Gastrocnemius medialis (tissue), 4 donors: ENCODE measurements around the gene POTEB. TPM values are rescaled to one million over a fixed set of nuclear protein-coding genes. Genes with fewer than 3 reads are reported as not detected.
"Not testable (repeated sequence)": the region's sequence is repeated elsewhere in the genome, so short reads cannot be mapped to it uniquely, and the experiment has no call there.

ENCODE experiments used
- ATAC-seq, 2 donors: fragments of 150-250 bp; one replicate each; pipeline ENCODE4 v1.9.1; 2016
- DNase-seq, 2 donors: peaks; one replicate each; pipeline ENCODE4 v3.0.0-alpha.2; 2019
- H3K27ac ChIP-seq, 4 donors: fragments of 200-600 bp; sonication (generic); 1 replicate in 1 of 4; 2 replicates in 3 of 4; pipeline ENCODE4 v1.5.1; 2016 to 2018; ENCODE audit warnings: mild to moderate bottlenecking in 2 of 4, moderate library complexity in 1 of 4
- H3K27me3 ChIP-seq, 3 donors: fragments of 200-600 bp; sonication (generic) in 2 of 3; 1 replicate in 1 of 3; 2 replicates in 2 of 3; pipeline versions ENCODE4 v1.5.1 to v1.6.0; 2016 to 2019; ENCODE audit warnings: mild to moderate bottlenecking in 1 of 3, moderate library complexity in 1 of 3
- H3K36me3 ChIP-seq, 2 donors: fragments of 200-600 bp; sonication (generic) in 1 of 2; one replicate each; pipeline ENCODE4 v1.5.1; 2017 to 2018
- H3K4me1 ChIP-seq, 2 donors: fragments of 200-600 bp; sonication (generic) in 1 of 2; one replicate each; pipeline ENCODE4 v1.5.1; 2016 to 2017; ENCODE audit warnings: mild to moderate bottlenecking in 2 of 2
- H3K4me3 ChIP-seq, 4 donors: fragments of 200-600 bp; sonication (generic) in 3 of 4; 1 replicate in 1 of 4; 2 replicates in 3 of 4; pipeline ENCODE4 v1.5.1; 2016 to 2019; ENCODE audit warnings: mild to moderate bottlenecking in 2 of 4
- H3K9me3 ChIP-seq, 3 donors: fragments of 200-600 bp; sonication (generic) in 2 of 3; 1 replicate in 1 of 3; 2 replicates in 2 of 3; pipeline ENCODE4 v1.5.1; 2016 to 2019
- in situ Hi-C, 4 donors: fragments of 200-750 bp; cut with MboI; loops; one replicate each; pipeline versions ENCODE4 v1.15.0 to v1.8.0; 2017; ENCODE audit warnings: low sequenced_read_pairs in 4 of 4
- intact Hi-C: fragments of 100-400 bp; cut with DNase I; formaldehyde crosslinking; loops from one replicate; pipeline ENCODE4 v1.15.1; 2023; ENCODE audit warnings: low total_unique reads
- microRNA-seq, 2 donors: library from miRNA; unstranded; fragments of <30 nt; microRNA quantifications; one replicate each; pipeline ENCODE4, GENCODE V29; 2016; ENCODE audit warnings: borderline replicate concordance in 2 of 2
- total RNA-seq, 4 donors: library from RNA; depleted of rRNA; stranded (reverse); fragments of >200 nt; gene quantifications; one replicate each; pipeline versions ENCODE4 v1.1.0 to v1.2.3, GENCODE V29; 2016

The POTEB gene
- not detected for total RNA-seq

DNA sequence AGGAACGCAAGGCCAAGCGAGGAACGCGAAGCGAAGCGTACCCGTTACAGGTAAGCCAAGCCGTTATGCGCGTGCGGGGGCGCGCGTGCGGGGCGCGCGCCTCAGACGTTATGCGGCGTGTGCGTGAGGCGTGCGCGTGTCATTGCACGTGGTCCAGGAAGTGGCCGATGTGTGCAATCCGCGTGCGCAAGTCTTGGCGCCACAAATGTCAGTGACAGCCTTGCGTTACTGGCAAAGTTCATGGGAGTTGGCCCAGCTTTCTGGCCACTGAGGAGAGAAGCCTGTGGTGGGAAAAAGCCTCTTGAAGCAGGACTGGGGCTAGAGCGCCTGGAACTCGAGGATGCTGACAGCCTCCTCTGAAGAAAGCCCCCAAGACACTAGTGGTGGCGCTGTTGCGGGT is at the start of gene POTEB:
TSS of gene POTEB (minus strand) at position 101 of the 400 bp plus-strand sequence. CDS start 489 bp downstream, outside the sequence.
- H3K4me1 ChIP-seq, H3K9me3 ChIP-seq, H3K4me3 ChIP-seq, H3K36me3 ChIP-seq, DNase-seq, in situ Hi-C loops, intact Hi-C loops, H3K27me3 ChIP-seq, ATAC-seq, H3K27ac ChIP-seq: not testable (repeated sequence)

DNA sequence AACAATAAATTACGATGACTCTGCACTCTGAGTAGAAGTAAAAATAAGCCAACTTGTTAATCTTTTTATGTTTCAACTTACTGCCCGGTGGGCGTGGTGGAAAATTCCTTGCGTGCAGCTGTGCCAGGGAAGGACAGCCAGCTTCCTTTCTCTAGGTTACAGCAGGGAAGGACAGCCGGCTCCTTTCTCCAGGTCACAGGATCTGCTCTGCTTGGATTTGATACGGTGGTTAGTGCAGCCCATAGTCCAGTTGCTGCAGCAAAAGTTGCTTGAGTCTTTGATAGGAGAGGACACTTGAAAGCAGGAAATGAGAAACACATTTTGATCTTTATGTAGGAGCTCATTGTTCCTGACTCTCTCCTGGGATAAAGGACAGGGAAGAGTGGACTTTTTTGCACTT is 13.4 kb upstream of the POTEB start:
- in situ Hi-C loops, H3K4me3 ChIP-seq, H3K27ac ChIP-seq, DNase-seq, H3K36me3 ChIP-seq, H3K4me1 ChIP-seq, H3K27me3 ChIP-seq, H3K9me3 ChIP-seq, intact Hi-C loops, ATAC-seq: not testable (repeated sequence)

DNA sequence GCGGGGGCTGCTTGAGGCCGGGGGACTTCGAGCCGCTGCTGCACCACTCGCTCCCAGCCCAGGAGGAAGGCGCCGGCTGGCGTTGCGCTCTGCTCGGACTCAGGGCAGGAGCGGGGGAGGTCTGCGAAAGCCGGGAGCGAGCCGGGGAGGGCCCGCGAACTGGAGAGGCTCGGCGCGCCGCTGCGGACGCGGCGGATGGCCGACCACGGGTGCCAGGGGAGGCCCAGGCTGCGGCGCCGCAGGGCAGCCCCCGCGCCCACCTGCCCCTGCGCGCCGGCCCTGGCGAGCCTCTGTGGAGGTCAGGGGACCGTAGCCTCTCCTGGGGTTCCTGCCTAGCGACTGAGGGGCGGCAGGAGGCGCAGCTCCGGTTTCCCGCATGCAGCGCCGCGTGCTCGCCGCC is 12.0 kb upstream of the POTEB start:
- H3K36me3 ChIP-seq, ATAC-seq, H3K27ac ChIP-seq, intact Hi-C loops, H3K4me3 ChIP-seq, H3K4me1 ChIP-seq, in situ Hi-C loops, H3K27me3 ChIP-seq, H3K9me3 ChIP-seq, DNase-seq: not testable (repeated sequence)

DNA sequence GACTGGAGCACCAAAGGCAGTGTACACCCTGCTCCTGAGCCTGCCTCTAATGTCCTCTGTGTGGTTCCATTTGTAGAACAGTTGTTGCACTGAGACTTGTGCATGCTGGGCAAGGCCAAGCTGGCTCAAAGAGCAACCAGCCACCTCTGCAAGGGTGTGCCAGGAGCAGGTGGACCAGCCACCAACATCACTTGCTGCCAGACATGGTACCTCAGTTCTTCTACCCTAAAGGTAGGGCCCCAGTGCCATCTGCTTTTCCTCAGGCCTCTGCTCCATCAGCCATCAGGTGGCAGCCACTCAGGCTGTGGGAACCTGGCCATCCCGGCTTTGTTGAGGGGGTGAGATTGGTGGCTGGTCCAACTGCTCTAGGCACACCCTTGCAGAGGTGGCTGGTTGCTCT is 38.7 kb downstream of the POTEB start:
- intact Hi-C loops, H3K27ac ChIP-seq, H3K36me3 ChIP-seq, H3K4me1 ChIP-seq, ATAC-seq, in situ Hi-C loops, H3K9me3 ChIP-seq, H3K4me3 ChIP-seq, H3K27me3 ChIP-seq, DNase-seq: not testable (repeated sequence)

Small RNA genes within 50 kb of the gene (microRNA-seq; reads per million reads assigned to microRNA genes)
- gene MIR3118-4: 0 reads per million in 2 donors

Other genes with a start within 250 kb of the POTEB start
- not detected for gene OR4M2, start 202.8 kb upstream of the POTEB start, total RNA-seq